ENCODE measurements around the gene FANCE.

GRCh38 chr6:35491558-35492257 is 39.6 kb downstream of the FANCE start:
- TF ChIP-seq EZH2 (IDR thresholded peaks at IDR 0.05; ENCODE audit: low read depth) (no peak), CTCF (conservative IDR thresholded peaks at IDR 0.05) (no peak)
